Muscle layer of duodenum (tissue), 2 donors: ENCODE data around the gene SRPK1.

ENCODE experiments used
- H3K27ac ChIP-seq: one replicate; pipeline ENCODE4 v1.7.0; 2013; ENCODE audit warnings: mild to moderate bottlenecking, low read length
- H3K27me3 ChIP-seq: one replicate; pipeline ENCODE4 v1.7.0; 2013; ENCODE audit warnings: low read depth, mild to moderate bottlenecking, control low read depth, low read length
- H3K36me3 ChIP-seq, 2 donors: one replicate each; pipeline ENCODE4 v1.7.0; 2013; ENCODE audit warnings: low read length in 2 of 2, control low read depth in 1 of 2, mild to moderate bottlenecking in 1 of 2; ENCODE audit not compliant: insufficient read depth in 2 of 2, control insufficient read depth in 1 of 2
- H3K4me1 ChIP-seq, 2 donors: one replicate each; pipeline ENCODE4 v1.7.0; 2013; ENCODE audit warnings: low read length in 2 of 2, mild to moderate bottlenecking in 2 of 2, control low read depth in 1 of 2, moderate library complexity in 1 of 2; ENCODE audit not compliant: insufficient read depth in 2 of 2, control insufficient read depth in 1 of 2
- H3K4me3 ChIP-seq, 2 donors: one replicate each; pipeline ENCODE4 v1.7.0; 2013; ENCODE audit warnings: low read length in 2 of 2, low read depth in 1 of 2, mild to moderate bottlenecking in 1 of 2
- H3K9me3 ChIP-seq, 2 donors: one replicate each; pipeline ENCODE4 v1.7.0; 2013; ENCODE audit warnings: low read length in 2 of 2, control low read depth in 1 of 2, mild to moderate bottlenecking in 1 of 2; ENCODE audit not compliant: control insufficient read depth in 1 of 2
- donor health status: healthy.

Gene SRPK1

DNA sequence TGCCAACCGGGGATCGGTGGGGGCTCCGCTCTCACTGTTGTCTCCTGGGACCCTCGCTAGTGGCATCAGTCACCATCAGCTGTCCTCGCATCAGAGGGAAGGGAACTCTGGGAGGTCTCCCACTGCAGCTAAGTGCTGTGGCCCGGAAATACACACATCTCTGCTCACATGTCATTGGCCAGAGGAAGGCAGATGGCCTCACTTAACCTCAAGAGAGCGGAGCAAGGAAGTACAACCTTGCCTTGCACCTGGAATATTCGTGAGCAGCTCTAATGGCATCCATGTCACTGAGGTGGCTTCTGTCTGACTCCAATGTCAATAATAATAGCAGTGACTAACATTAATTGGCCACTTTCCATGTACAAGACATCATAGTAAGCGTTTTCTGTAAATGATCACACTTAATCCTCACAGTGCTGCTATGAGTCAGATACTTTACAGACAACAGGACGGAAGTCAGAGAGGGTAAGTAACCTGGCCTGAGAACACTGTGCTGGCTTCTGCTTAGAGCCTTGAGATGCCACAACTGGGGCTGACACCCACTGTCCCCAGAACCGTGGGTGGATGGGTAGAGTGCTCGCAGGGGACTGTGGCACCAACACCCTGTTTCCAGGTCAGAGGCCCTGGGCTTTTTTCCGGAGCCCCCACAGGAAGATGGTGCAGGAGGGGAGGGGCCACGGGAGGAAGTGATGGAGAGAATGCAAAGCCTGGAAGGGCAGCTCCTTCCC, 109.8 kb downstream of the SRPK1 start:
- Histone ChIP-seq H3K27me3 (no peaks in the 10 kb centered on the region), H3K27ac (no peak overlapping the region), H3K4me1 (no peaks in the 10 kb centered on the region), H3K4me3 (no peak overlapping the region), H3K9me3 (no peaks in the 10 kb centered on the region), H3K36me3 (no peaks in the 10 kb centered on the region)

DNA sequence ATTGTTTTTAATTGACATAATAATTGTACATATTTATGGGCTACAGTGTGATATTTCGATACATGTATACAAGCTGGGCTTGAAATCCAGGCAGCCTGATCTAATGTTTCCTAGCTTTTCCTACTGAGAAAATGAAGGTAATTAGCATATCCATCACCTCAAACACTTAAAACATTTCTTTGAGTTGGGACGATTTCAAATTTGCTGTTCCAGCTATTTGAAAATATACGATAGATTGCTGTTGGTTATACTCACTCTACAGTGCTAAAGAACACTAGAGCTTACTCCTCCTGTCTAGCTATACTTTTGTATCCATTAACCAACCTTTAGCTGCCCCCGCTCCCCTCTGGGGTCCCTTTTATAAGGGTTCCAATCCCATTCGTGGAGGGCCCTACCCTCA, 111.1 kb downstream of the SRPK1 start:
- H3K4me3 ChIP-seq = no peak overlapping the region
- H3K4me1 ChIP-seq = peaks cover 0 to 6% of the 10 kb centered on the region in 2 donors
- H3K27me3 ChIP-seq = no peaks in the 10 kb centered on the region
- no peak overlapping the region for H3K27ac ChIP-seq
- no peaks in the 10 kb centered on the region for H3K9me3 ChIP-seq
- no peaks in the 10 kb centered on the region for H3K36me3 ChIP-seq

DNA sequence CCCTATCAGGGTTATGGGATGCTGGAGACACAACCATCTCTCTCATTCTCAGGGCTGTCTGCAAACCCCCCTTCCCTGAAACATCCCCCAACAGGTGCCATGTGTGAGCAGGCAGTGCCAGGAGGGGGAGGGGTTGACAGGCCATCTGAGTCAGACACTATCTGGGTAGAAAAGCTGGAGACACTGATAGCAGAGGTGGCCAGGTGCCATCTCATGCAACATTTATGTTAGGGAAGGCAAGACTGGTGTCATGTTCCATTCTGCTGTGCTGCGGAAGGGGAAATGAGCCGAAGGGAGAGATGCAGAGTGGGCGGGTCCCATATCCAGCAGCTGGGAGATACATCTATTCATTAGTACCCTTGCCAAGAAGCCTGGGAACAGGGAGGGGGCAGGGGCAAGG, 112.2 kb downstream of the SRPK1 start:
- H3K36me3 ChIP-seq = no peaks in the 10 kb centered on the region
- H3K4me3 ChIP-seq = no peak overlapping the region
- no peak overlapping the region for H3K27ac ChIP-seq
- H3K9me3 ChIP-seq = no peaks in the 10 kb centered on the region
- H3K4me1 ChIP-seq = peaks cover 0 to 7% of the 10 kb centered on the region in 2 donors
- no peaks in the 10 kb centered on the region for H3K27me3 ChIP-seq

DNA sequence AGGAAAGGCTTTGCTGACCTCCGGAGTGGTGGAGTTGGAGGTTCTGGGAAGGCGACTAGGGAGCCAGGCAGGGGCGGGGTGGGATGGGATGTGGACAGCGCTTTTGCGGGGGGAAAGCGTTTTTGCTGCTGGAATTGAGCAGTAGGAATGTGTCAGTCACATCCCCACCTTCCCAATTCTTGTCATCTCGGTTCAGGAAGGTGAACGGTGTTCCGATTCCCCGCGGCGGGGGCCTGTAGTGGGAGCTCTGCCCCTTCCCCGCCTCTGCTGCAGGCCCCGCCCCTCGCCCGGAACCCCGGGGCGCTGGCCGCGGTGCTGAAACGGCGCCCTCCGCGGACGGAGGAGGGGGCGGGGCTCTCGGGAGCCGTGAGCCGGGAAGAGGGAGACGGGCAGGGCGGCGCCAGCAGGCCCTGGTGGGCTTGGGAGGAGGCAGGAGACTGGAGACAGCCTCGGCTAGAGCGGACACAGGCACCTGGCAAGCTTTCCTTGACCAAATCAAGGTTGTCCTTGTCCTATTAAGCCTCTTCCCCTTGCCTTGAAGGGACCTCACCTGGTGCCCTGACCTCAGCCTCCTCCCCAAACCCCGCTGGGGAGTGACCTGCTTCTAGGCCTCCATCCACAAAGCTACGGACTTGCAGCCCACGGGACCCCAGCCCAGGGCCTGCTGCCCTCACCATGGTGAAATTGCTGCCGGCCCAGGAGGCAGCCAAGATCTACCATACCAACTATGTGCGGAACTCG, 115.7 kb downstream of the SRPK1 start, which contains the start of gene LHFPL5:
Gene LHFPL5, plus strand, starts transcription at position 357 of the 741 bp plus-strand sequence. Its CDS starts 319 bp downstream, at position 676.
- no peaks in the 10 kb centered on the region for H3K27me3 ChIP-seq
- no peaks in the 10 kb centered on the region for H3K9me3 ChIP-seq
- no peaks in the 10 kb centered on the region for H3K36me3 ChIP-seq
- peaks cover 0 to 7% of the 10 kb centered on the region in 2 donors for H3K4me1 ChIP-seq
- peak within 1 kb of the TSS in 1 of 2 donors; percentile 45 for H3K4me3 ChIP-seq
- no peak within 1 kb of the TSS for H3K27ac ChIP-seq

DNA sequence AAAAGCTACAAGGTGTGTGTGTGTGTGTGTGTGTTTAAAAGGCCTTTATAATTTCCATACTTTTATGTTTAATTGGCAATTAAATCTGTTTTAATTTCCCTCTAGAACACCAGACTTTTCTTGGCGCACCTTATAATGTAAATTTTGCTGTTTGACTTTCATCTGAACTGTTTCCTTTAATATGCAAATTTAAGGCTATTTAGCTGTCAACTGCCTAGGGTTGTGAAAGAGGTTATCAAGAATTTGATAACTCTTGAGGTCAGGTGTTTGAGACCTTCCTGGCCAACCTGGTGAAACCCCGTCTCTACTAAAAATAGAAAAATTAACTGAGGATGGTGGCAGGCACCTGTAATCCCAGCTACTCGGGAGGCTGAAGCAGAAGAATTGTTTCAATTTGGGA, 119.8 kb downstream of the SRPK1 start:
- H3K36me3 ChIP-seq = no peaks in the 10 kb centered on the region
- H3K27me3 ChIP-seq = no peaks in the 10 kb centered on the region
- no peaks in the 10 kb centered on the region for H3K9me3 ChIP-seq
- H3K27ac ChIP-seq = no peak overlapping the region
- H3K4me1 ChIP-seq = peaks cover 0 to 7% of the 10 kb centered on the region in 2 donors
- no peak overlapping the region for H3K4me3 ChIP-seq

DNA sequence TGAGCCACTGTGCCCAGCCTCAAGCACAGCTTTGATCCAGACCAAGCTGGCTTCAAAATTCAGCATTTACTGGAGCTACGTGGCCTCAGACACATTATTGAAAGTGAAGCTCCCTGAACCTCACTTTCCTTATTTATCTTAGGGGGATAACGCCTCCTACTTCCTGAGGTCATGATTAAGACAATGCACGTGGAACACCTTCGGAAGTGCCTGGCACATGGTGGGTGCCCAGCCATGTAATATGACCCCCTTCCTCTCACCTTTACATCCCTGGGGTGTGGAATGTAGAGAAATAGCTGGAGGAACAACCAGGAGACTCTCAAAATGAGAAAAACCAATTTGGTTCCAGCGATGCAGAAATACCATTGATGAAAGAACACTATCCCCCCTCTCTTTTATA, 122.2 kb downstream of the SRPK1 start:
- Histone ChIP-seq H3K4me1 (no peaks in the 10 kb centered on the region), H3K9me3 (no peaks in the 10 kb centered on the region), H3K27me3 (no peaks in the 10 kb centered on the region), H3K4me3 (no peak overlapping the region), H3K36me3 (no peaks in the 10 kb centered on the region), H3K27ac (no peak overlapping the region)

DNA sequence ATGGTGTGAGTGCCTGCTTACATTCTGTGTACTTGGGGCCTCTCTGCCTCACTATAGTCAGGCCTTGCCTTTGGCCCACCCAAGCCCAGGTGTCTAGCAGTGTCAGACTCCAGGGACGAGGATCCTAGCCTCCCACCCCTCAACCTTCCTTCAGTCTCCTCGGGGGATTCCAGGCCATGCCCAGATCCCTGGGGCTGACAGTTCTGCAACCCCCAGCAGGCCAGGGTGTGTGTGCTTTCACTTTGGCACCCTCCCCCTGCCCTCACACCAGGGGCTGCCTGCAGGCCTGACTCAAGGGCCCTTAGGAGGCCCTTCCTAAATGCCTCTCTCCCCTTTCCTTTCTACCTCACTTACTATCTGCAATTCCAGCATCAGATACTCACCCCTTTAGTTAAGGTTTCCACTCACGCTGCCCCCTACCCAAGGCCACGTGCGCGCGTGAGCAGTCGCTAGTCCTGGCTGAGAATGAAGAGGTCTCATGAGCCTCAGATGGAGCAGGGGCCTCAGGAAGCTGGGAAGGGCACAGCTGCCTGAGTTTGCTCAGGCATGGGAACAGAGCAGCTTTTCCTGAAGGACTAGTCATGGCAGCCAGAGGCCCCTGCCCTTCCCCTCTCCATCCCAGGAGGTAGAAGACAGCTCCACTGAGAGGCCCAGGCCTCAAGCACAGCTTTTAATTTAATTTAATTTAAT, 122.9 kb downstream of the SRPK1 start:
- no peak overlapping the region for H3K4me3 ChIP-seq

DNA sequence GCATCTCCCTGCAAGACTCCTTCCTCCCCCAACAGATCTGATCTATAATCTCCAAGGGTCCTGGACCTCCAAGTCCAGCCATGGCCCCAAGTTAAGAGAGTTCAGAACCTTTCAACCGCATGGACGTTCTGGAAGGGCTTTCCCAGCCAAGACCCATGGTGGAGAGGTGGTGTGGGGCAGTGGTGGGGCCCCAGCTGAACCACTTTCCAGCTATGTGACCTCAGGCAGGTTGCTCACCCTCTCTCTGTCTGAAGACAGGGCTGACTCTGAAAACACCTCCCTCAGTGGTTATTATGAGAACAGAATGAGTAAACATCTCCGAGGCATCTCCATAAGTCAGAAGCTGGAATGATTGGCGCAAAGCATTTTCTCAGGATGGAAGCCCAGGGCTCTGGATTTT, 124.7 kb downstream of the SRPK1 start:
- Histone ChIP-seq H3K36me3 (no peaks in the 10 kb centered on the region), H3K4me1 (no peaks in the 10 kb centered on the region), H3K27me3 (no peaks in the 10 kb centered on the region), H3K9me3 (no peaks in the 10 kb centered on the region), H3K27ac (no peak overlapping the region), H3K4me3 (no peak overlapping the region)

More for the DNA sequence above, 122.9 kb downstream of the SRPK1 start:
- H3K4me1 ChIP-seq = no peaks in the 10 kb centered on the region
- no peaks in the 10 kb centered on the region for H3K36me3 ChIP-seq
- no peaks in the 10 kb centered on the region for H3K27me3 ChIP-seq
- no peak overlapping the region for H3K27ac ChIP-seq
- no peaks in the 10 kb centered on the region for H3K9me3 ChIP-seq

DNA sequence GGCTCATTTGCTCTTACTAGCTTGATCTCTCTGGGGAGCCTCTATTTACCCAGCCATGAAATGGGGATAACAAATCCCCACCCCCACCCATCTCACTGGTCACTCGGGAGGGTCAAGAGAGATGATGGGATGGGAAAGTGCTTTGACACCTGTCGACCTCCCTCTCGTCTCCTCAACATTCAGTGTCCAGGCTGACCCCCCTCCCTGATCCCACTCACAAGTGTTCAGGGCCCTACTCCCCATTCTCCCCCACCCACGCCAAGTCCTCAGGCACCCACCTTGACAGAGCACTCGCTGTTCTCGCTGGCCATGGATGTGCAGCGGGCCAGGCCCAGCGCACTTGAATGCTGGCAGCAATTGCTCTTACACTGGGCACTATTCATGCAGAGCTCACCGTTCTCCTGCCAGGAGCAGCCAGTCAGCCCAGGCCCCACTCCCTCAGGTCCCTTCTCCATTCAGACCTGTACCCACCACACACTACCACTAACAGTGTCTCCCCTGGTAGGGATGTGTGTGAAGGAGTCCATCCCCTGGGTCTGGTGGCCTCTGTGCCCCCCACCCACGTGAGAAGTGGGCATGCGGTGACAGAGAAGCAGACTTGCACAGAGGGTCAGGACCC, 125.3 kb downstream of the SRPK1 start:
- Histone ChIP-seq H3K27me3 (no peaks in the 10 kb centered on the region), H3K36me3 (no peaks in the 10 kb centered on the region), H3K9me3 (no peaks in the 10 kb centered on the region), H3K4me3 (no peak overlapping the region), H3K4me1 (no peaks in the 10 kb centered on the region), H3K27ac (no peak overlapping the region)

DNA sequence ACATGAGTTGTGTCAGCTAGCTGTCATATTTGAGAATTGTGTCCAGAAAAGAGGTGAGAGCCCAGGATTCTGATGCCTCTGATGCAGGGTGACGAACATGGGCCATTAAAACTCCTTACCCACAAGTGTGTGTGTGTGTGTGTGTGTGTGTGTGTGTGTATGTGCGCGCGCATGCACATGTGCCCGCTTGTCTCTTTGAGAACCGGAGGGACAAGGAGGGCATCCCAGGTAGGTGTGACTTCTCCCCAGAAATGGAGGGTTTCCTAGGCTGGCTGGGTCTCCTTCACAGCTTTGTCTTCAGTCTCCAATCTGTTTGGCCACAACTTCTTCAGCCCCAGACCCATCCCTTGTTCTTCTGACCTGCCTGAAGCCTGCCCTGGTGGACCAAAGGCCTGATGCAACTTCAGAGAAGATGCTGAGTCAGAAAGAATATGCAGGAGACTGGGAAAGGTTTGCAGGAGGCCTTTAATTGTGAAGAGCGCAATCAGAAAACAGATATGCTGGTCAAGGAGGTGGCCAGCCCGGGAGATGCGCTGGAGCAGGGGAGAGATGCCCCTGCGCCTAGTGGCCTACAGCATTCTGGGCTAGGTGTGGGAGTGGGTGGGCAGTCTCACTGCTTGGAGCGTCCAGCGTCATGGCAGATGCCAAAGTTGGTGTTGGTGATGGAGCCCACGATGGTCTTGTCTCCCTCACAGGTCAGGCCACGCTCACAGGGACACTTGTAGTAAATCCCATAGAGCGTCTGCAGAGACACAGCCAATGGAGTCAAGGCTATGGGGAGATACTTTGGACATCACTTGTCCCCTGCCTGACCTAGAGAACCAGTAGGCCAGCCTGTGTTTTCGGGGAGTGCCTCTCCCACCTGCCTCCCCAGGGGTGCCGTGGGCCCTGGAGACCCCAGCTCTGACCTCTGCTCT, 126.1 kb downstream of the SRPK1 start:
- no peak overlapping the region for H3K27ac ChIP-seq
- no peaks in the 10 kb centered on the region for H3K4me1 ChIP-seq
- H3K9me3 ChIP-seq = no peaks in the 10 kb centered on the region
- H3K27me3 ChIP-seq = no peaks in the 10 kb centered on the region
- no peak overlapping the region for H3K4me3 ChIP-seq
- H3K36me3 ChIP-seq = no peaks in the 10 kb centered on the region
